GM21423 (cell line): ENCODE measurements around the gene BCAM.
"Not testable (repeated sequence)": the region's sequence is repeated elsewhere in the genome, so short reads cannot be mapped to it uniquely, and the experiment has no call there.

Source experiments
- ATAC-seq: cut with Tn5 transposase; IDR thresholded peaks from one replicate; pipeline ENCODE4 v1.9.1; 2021; ENCODE audit warnings: mild to moderate bottlenecking, moderate library complexity; ENCODE audit not compliant: unreplicated experiment

BCAM gene

DNA sequence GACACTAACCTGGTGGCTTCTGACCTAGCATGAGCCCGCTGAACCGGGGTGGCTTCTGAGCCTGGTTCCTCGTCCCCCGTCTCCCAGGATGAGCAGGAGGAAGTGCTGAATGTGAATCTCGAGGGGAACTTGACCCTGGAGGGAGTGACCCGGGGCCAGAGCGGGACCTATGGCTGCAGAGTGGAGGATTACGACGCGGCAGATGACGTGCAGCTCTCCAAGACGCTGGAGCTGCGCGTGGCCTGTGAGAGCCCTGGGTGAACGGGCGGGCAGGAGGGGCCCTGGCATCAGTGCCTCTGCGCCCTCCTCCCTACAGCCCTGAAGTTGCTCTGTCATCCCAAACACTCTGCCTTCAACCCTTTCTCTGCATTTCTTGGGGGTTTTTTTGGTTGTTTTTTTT, 5.6 kb downstream of the BCAM start:
- ATAC-seq, result no peak

DNA sequence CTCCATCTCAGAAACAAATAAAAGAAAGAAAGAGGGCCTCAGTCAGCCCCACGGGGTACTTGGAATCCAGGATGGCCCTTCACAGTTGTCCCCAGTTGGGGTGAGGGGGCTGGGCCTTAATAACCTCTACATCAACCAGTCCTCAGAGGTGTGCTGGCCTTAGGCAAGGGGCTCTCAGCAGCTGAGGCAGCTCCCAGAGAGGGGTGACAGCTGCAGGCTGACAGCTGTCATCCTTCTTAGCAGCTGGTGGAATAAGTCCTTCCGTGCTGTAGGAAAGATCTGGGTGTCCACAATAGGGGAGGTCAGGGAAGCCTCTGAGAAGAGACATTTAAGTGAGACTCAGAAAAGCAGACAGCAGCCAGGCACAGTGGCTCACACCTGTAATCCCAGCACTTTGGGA, 7.4 kb downstream of the BCAM start:
- no peak for ATAC-seq

DNA sequence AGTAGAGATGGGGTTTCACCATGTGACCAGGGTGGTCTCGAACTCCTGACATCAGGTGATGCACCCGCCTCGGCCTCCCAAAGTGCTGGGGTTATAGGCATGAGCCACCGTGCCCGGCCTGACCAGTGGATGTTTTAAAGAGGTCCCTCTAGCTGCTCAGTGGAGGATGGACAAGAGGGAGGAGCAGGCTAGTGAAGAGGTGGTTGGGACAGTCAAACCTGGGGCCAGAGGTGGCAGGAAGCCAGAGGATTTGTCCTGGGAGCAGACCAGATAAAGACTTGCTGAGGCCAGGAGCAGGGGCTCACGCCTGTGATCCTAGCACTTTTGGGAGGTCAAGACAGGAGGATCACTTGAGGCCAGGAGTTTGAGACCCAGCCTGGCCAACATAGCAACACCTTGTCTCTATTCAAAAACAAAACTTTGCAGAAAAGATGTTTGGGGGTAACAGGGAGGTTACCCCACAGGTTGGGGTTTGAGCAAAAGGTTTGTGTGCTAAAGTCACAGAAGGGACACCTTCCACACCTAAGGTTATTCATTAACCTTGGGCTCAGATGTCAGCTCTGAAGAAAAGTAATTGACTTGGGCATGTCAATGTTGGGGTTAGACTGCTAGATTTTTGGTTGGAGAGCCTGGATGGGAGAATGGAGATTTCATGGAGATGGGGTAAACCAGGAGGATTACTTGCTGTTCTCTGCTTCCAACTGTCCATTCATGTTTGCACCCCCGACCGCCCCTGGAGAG, 9.0 kb downstream of the BCAM start:
- ATAC-seq, result no peak

DNA sequence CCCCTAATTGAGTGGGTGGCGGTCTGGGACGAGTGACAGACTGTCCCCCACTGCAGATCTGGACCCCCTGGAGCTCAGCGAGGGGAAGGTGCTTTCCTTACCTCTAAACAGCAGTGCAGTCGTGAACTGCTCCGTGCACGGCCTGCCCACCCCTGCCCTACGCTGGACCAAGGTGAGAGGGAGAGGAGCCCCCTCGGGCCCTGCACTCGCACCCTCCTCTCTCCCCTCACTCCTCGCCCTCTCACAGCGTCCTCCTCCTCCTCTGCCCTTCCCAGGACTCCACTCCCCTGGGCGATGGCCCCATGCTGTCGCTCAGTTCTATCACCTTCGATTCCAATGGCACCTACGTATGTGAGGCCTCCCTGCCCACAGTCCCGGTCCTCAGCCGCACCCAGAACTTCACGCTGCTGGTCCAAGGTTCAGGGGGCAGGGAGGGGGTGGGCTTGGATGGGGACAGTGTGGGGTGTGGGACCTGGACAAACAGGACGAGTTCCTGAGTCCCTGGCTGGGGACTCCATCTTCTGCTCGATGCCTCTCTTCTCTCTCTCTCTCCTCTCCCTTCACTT, 9.6 kb downstream of the BCAM start:
- no peak for ATAC-seq

DNA sequence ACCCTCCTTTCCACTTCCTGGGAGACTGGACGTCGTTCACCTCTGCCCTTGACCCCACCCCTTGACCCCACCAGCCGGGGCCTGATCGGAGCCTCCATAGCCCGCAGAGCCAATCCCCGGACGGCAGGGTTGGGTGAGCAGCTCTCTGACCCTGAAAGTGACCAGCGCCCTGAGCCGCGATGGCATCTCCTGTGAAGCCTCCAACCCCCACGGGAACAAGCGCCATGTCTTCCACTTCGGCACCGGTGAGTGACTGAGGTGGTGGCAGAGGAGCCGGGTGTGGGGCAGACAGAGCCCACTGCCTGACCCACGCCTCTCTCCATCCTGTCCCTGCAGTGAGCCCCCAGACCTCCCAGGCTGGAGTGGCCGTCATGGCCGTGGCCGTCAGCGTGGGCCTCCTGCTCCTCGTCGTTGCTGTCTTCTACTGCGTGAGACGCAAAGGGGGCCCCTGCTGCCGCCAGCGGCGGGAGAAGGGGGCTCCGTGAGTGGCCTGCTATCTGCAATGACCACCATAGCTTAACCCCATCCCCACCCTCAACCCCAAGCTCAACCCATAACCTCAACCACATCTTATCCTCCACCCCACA, 10.4 kb downstream of the BCAM start:
- no peak for ATAC-seq

DNA sequence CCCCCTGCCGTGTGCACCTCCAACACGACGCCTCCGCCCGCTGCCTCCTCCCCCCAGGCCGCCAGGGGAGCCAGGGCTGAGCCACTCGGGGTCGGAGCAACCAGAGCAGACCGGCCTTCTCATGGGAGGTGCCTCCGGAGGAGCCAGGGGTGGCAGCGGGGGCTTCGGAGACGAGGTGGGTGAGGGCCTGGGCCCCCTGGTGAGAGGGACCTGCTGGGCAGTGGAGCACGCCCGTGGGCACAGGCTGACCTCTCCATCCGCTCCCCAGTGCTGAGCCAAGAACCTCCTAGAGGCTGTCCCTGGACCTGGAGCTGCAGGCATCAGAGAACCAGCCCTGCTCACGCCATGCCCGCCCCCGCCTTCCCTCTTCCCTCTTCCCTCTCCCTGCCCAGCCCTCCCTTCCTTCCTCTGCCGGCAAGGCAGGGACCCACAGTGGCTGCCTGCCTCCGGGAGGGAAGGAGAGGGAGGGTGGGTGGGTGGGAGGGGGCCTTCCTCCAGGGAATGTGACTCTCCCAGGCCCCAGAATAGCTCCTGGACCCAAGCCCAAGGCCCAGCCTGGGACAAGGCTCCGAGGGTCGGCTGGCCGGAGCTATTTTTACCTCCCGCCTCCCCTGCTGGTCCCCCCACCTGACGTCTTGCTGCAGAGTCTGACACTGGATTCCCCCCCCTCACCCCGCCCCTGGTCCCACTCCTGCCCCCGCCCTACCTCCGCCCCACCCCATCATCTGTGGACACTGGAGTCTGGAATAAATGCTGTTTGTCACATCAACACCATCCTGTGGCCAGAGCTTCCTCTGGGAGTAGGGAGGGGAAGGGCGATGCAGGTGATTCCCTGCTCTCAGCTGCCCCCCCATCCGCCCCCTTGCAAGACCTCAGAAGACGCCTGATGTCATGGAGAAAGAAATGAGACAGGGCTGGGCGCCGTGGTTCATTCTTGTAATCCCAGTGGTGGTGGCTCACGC, 12.0 kb downstream of the BCAM start:
- no peak for ATAC-seq

DNA sequence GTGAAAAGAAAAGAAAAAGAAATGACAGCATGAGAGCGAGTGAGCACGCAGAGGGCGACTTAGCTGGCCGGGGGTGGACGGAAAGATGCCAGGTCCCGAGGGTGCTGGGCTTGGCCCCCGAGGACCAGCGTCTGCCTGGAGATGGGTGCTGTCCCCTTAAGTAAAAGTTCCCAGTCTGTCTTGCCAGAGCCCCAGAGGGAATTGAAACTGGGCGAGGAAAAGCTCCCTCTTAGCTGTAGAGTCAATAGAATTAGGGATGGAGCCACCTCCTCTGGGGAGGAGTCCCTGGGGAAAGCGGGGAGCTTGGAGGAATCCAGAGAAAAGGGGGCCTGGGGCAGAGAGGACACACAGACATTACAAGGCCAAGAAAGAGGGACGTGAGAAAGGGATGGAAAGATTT, 13.3 kb downstream of the BCAM start:
- no peak for ATAC-seq

DNA sequence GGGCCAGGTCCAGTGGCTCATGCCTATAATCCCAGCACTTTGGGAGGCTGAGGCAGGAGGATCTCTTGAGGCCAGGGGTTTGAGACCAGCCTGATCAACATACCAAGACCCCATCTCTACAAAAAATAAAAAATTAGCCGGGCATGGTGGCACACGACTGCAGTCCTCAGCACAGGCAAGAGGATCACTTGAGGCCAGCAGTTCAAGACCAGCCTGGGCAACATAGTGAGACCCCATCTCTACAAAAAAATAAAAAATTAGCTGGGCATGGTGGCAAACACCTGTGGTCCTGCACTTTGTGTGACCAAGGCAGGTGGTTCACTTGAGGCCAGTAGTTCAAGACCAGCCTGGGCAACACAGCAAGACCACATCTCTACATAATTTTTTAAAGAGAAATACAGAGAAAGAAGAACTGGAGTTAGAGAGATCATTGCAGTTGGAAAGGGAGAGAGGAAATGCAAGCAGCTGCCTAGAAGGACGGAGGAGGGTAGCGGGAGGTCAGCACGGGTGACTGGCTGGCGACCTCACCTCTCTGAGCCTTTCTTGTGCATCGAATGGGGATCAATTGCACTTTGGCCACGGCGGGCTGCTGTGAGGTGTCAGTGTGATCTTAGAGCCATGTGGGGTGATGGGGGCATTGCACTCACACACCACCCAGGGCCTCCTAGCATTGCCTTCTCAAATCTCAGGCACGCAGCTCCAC, 13.9 kb downstream of the BCAM start:
- no peak for ATAC-seq

DNA sequence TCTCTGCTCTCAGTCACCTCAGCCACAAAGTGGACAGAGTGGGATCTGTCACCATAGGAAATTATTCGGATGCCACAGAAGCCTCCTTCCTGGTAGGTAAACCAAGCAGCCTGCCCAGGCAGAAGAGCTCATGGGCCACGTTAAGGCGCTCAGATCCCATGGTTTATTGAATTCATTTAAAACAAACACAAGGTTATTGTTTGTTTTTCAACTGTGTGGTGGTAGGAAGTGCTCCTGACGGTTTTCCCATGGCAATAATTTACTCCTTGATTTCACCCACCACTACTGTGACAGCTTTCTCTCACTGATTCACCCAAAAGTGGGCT, 14.4 kb downstream of the BCAM start:
- no peak for ATAC-seq

DNA sequence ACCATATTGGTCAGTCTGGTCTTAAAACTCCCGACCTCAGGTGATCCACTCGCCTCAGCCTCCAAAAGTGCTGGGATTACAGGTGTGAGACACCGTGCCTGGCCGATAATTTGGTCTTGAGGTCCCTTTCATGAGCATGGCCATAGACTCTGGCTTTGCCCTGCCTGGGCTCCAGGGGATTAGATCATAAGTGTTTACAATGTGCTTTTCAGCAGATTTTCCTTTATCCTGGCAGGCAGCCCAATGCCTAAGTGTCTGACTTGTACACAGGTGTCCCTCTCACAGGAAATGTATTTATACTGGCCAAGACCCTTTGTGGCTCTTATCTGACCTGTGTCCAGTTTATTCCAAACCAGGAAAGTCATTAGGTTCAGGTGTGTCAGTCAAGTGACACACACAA, 15.9 kb downstream of the BCAM start:
- ATAC-seq, result no peak

DNA sequence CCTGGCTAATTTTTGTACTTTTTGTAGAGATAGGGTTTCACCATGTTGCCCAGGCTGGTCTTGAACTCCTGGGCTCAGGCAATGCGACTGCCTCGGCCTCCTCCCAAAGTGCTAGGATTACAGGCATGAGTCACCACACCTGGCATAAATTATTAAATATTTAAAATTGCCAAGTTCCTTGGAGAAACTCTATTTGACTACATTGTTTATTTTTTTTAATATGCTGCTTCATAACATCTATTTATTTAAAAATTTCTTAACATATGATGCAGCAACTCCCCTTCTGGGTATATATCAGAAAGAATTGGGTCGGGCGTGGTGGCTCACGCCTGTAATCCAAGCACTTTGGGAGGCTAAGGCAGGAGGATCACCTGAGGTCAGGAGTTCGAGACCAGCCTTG, 24.0 kb downstream of the BCAM start:
- ATAC-seq, result not testable (repeated sequence)

DNA sequence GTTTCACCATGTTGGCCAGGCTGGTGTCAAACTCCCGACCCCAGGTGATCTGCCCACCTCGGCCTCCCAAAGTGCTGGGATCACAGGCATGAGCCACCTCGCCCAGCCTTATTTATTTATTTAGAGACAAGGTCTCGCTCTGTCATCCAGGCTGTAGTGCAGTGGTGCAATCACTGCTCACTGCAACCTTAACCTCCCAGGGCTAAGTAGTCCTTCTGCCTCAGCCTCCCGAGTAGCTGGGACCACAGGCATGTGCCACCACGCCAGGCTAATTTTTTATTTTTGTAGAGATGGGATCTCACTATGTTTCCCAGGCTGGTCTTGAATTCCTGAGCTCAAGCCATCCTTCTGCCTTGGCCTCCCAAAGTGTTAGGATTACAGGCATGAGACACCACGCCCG, 25.5 kb downstream of the BCAM start:
- ATAC-seq, result not testable (repeated sequence)

DNA sequence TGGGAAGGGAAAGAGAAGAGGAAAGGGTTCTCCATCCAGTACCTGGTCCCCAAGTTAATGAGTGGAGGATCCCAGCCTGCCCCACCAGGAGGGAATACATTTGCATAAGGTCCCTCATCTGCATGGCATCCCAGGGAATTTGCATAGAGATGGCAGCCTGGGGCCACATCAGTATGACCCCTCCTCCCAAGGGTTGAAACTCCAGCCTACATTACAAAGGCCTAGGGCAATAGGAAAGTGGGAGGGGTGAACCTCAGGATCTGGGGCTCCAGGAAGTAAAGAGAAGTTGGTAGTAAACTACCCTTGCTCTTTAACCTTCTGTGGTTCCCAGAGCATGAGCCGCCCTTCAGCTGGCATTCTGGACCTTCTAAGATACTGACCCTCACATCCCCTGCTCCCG, 30.4 kb downstream of the BCAM start:
- no peak for ATAC-seq

DNA sequence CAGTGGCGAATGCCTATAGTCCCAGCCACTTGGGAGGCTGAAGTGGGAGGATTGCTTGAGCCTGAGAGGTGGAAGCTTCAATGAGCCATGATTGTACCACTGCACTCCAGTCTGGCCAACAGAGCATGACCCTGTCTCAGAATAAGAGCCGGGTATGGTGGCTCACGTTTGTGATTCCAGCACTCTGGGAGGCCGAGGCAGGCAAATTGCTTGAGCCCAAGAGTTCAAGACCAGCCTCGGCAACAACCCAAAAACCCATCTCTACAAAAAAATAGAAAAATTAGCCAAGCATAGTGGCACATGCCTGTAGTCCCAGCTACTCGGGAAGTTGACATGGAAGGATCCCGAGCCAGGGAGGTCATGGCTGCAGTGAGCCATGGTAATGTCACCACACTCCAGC, 31.9 kb downstream of the BCAM start:
- no peak for ATAC-seq

DNA sequence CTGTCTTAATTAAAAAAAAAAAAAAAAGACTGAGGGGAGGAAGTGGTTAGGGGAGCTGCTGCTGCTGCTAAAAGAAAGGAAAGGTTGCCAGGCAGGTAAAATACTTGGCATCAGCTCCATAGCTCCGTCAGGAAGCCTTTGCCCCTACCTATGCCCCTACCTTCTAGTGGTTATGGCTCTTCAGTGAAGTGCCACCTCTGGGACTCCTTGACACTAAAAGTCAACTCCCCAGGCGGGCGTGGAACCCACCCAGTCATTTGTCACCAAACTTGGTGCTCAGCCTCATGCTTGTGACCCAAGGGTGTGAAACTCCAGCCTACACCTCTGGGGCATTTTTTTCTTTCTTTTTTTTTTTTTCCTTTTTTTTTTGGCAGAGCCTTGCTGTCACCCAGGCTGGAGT, 32.3 kb downstream of the BCAM start:
- ATAC-seq, result no peak

DNA sequence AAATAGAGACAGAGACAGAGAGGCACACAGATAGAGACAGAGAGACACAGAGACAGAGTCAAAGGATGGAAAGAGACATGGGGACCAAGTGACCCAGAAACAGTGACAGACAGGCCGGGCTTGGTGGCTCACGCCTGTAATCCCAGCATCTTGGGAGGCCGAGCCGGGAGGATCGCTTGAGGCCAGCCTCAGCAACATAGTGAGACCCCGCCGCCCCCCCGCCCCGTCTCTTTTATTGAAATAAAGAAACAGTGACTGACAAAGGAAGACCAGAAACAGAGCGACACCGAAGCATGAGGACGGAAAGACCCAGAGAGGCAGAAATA, 36.3 kb downstream of the BCAM start:
- no peak for ATAC-seq

DNA sequence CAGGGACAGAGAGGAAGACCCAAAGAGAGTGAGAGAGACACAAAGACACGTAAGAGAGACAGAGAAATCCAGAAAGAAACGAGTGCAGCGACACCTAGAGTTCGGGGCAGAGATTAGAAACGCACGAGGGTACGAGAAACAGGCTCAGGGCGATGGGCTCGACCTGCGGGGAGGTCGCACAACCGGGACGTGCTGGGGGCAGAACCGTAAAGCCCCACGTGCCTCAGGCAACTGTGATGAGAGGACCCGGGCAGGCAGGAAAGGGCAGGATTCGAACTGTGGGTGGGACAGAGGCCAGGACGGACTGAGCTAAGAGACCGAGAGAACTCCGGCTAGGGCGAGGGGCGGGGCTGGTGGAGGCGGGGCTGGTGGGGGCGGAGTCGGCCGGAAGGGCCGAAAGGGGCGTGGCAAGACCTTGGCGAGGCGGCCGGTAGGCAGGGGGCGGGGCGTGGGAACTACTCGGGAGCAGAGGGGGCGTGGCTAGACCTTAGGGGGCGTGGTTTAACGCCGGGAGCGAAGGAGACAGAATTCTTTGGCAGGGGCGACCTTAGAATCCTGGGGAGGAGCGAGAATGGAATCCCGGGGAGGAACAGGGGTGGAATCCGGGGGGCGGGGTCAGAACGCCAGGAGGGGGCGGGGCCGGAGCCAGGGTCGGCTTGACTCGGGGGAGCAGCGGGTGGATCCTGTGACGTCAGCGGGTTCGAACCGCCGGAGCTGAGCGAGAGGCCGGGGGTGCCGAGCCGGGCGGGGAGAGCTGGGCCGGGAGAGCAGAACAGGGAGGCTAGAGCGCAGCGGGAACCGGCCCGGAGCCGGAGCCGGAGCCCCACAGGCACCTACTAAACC, 36.9 kb downstream of the BCAM start, which contains the start of gene NECTIN2:
NECTIN2 (plus strand) TSS at position 686 of the 843 bp plus-strand sequence. CDS start 229 bp downstream, outside the sequence.
- ATAC-seq, result peak; percentile 59

DNA sequence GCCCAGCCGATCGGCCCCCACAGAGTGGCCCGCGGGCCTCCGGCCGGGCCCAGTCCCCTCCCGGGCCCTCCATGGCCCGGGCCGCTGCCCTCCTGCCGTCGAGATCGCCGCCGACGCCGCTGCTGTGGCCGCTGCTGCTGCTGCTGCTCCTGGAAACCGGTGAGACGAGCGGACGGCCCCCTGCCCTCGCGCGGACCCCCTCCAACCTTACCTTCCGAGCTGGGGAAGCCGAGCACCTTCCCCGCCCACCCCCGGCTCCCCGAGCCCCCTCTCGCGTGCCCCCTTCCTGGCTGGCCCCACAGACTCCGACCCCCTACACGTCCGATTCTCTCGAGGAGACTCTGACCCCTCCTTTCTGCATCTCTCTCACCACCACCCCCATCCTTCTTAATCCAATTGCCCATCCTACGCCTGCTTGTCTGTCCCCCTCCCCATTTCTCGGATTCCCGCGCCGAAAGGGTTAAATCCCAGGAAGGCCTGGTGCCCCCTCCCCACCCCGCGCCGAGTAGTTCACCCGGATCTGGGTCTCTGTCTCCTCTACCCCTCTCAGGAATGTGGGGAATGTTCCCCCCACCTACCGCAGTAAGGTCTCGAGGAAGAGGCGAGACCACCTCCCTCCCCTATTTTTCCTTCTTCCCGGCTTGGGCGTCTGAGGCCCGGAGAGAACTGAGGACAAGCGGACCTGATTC, 37.7 kb downstream of the BCAM start:
- no peak for ATAC-seq
